Adrenal gland (tissue), 5 donors: ENCODE data around the gene ENPP6.

Experiments
- CTCF ChIP-seq, 6 experiments: fragments of 450-650 bp in 4 of 6; fragments of 200-600 bp in 2 of 6; sonication (generic) in 1 of 6; IDR thresholded peaks; 1 replicate in 5 of 6; 2 replicates in 1 of 6; pipeline versions ENCODE4 v1.5.1 to v1.8.0; 2016 to 2021; ENCODE audit warnings: antibody characterized with exemption in 6 of 6, mild to moderate bottlenecking in 2 of 6, moderate library complexity in 1 of 6
- POLR2A ChIP-seq, 2 donors: fragments of 450-650 bp; IDR thresholded peaks; one replicate each; pipeline ENCODE4 v1.6.1; 2017; ENCODE audit warnings: antibody characterized with exemption in 2 of 2, mild to moderate bottlenecking in 2 of 2, moderate library complexity in 1 of 2
- donor health status: DM: no; HTN: no; CAD: no.

- no peak for TF ChIP-seq CTCF (IDR thresholded peaks at IDR 0.05)
- no peak for TF ChIP-seq POLR2A (IDR thresholded peaks at IDR 0.05)
Observed at GRCh38 chr4:184099000-184099399, 118.7 kb downstream of the ENPP6 start.
